GM12878 (cell line): ENCODE data around the gene NDEL1.

ENCODE experiments used
- BHLHE40 ChIP-seq, 2 experiments: fragments of 450-650 bp in 1 of 2; IDR thresholded peaks; 2 replicates each; pipeline ENCODE4 v1.6.1; 2011 to 2017; ENCODE audit warnings: low read depth in 2 of 2, borderline replicate concordance in 1 of 2, improper control_type of control experiment in 1 of 2, low read length in 1 of 2, mild to moderate bottlenecking in 1 of 2
- CBX5 ChIP-seq: sonication (generic); IDR thresholded peaks from 2 replicates; pipeline ENCODE4 v1.6.1; 2016; ENCODE audit warnings: low read depth, moderate library complexity, mild to moderate bottlenecking, inconsistent platforms
- CHD4 ChIP-seq: fragments of 200-600 bp; sonication (generic); IDR thresholded peaks from 2 replicates; pipeline ENCODE4 v1.6.1; 2016; ENCODE audit warnings: mild to moderate bottlenecking
- EZH2 ChIP-seq: IDR thresholded peaks from 2 replicates; pipeline ENCODE4 v1.6.1; 2012; ENCODE audit warnings: low read depth, mild to moderate bottlenecking, control low read depth, inconsistent platforms, low read length, borderline replicate concordance; ENCODE audit not compliant: control insufficient read depth
- NFIC ChIP-seq: IDR thresholded peaks from 2 replicates; pipeline ENCODE4 v1.6.1; 2012; ENCODE audit warnings: low read depth, mild to moderate bottlenecking, inconsistent platforms, low read length, moderate library complexity
- POLR2A ChIP-seq: IDR thresholded peaks from 2 replicates; pipeline ENCODE4 v1.6.1; 2011; ENCODE audit warnings: low read depth, mild to moderate bottlenecking, low read length
- SP1 ChIP-seq: IDR thresholded peaks from one replicate; pipeline ENCODE4 v1.6.1; 2011; ENCODE audit warnings: low read depth, low read length
- SRF ChIP-seq, 2 experiments: IDR thresholded peaks; 2 replicates each; pipeline ENCODE4 v1.6.1; 2011; ENCODE audit warnings: low read depth in 2 of 2, low read length in 2 of 2, mild to moderate bottlenecking in 1 of 2, moderate library complexity in 1 of 2
- ZNF622 ChIP-seq: fragments of 450-650 bp; IDR thresholded peaks from 2 replicates; pipeline ENCODE4 v1.6.1; 2017; ENCODE audit warnings: mild to moderate bottlenecking, inconsistent platforms
- TF ChIP-seq, protein P1 (sequence below): IDR thresholded peaks from 2 replicates; pipeline ENCODE4 v1.6.1; 2011; ENCODE audit warnings: low read depth, low read length, improper control_type of control experiment, borderline replicate concordance
- TF ChIP-seq, protein P2 (sequence below), 3 experiments: IDR thresholded peaks in 2 of 3; conservative IDR thresholded peaks in 1 of 3; 2 replicates each; pipeline ENCODE4 v1.5.1; 2011; ENCODE audit warnings: low read depth in 3 of 3, low read length in 3 of 3, mild to moderate bottlenecking in 3 of 3, control low read depth in 2 of 3, moderate library complexity in 2 of 3, inconsistent platforms in 1 of 3, mixed read lengths in 1 of 3; ENCODE audit not compliant: control insufficient read depth in 2 of 3, insufficient read depth in 1 of 3; ENCODE audit errors: extremely low read depth in 1 of 3
- TF ChIP-seq, protein P3 (sequence below): IDR thresholded peaks from 2 replicates; pipeline ENCODE4 v1.6.1; 2012; ENCODE audit warnings: mild to moderate bottlenecking, low read depth, low read length
- TF ChIP-seq, protein P4 (sequence below): IDR thresholded peaks from 2 replicates; pipeline ENCODE4 v1.6.1; 2011; ENCODE audit warnings: low read depth, mild to moderate bottlenecking, low read length, moderate library complexity, borderline replicate concordance; ENCODE audit errors: extremely low read depth

DNA sequence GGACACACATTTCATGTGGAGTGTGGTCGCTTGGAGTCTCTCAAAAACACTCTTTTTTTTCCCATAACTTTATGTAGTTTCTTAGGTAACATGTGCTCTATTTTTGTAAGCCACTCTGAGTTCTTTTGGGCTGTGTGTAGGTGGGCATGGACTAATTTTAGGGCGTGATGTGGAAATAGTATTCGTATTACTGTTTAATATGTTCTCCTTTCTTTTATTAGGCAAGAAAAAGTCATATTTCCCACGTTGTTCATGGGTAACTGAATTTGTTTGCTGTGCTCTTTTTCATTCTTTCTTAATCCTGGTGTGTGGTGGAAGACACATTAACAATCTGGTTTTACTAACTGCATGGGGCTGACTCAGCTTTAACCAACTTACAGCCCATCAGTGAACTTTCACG, 27.4 kb downstream of the NDEL1 start:
- TF ChIP-seq, protein P1, sequence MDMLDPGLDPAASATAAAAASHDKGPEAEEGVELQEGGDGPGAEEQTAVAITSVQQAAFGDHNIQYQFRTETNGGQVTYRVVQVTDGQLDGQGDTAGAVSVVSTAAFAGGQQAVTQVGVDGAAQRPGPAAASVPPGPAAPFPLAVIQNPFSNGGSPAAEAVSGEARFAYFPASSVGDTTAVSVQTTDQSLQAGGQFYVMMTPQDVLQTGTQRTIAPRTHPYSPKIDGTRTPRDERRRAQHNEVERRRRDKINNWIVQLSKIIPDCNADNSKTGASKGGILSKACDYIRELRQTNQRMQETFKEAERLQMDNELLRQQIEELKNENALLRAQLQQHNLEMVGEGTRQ: no peak
- TF ChIP-seq, protein P2, sequence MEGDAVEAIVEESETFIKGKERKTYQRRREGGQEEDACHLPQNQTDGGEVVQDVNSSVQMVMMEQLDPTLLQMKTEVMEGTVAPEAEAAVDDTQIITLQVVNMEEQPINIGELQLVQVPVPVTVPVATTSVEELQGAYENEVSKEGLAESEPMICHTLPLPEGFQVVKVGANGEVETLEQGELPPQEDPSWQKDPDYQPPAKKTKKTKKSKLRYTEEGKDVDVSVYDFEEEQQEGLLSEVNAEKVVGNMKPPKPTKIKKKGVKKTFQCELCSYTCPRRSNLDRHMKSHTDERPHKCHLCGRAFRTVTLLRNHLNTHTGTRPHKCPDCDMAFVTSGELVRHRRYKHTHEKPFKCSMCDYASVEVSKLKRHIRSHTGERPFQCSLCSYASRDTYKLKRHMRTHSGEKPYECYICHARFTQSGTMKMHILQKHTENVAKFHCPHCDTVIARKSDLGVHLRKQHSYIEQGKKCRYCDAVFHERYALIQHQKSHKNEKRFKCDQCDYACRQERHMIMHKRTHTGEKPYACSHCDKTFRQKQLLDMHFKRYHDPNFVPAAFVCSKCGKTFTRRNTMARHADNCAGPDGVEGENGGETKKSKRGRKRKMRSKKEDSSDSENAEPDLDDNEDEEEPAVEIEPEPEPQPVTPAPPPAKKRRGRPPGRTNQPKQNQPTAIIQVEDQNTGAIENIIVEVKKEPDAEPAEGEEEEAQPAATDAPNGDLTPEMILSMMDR (IDR thresholded peaks at IDR 0.05 in 2 of 3, conservative IDR thresholded peaks at IDR 0.05 in 1 of 3; ENCODE audit: control insufficient read depth in 2 of 3, extremely low read depth in 1 of 3, insufficient read depth in 1 of 3, low read depth in 3 of 3, low read length in 3 of 3): no peak
- TF ChIP-seq, protein P3, sequence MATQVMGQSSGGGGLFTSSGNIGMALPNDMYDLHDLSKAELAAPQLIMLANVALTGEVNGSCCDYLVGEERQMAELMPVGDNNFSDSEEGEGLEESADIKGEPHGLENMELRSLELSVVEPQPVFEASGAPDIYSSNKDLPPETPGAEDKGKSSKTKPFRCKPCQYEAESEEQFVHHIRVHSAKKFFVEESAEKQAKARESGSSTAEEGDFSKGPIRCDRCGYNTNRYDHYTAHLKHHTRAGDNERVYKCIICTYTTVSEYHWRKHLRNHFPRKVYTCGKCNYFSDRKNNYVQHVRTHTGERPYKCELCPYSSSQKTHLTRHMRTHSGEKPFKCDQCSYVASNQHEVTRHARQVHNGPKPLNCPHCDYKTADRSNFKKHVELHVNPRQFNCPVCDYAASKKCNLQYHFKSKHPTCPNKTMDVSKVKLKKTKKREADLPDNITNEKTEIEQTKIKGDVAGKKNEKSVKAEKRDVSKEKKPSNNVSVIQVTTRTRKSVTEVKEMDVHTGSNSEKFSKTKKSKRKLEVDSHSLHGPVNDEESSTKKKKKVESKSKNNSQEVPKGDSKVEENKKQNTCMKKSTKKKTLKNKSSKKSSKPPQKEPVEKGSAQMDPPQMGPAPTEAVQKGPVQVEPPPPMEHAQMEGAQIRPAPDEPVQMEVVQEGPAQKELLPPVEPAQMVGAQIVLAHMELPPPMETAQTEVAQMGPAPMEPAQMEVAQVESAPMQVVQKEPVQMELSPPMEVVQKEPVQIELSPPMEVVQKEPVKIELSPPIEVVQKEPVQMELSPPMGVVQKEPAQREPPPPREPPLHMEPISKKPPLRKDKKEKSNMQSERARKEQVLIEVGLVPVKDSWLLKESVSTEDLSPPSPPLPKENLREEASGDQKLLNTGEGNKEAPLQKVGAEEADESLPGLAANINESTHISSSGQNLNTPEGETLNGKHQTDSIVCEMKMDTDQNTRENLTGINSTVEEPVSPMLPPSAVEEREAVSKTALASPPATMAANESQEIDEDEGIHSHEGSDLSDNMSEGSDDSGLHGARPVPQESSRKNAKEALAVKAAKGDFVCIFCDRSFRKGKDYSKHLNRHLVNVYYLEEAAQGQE: no peak
- TF ChIP-seq CHD4 (no peak), BHLHE40 (IDR thresholded peaks at IDR 0.05; ENCODE audit: borderline replicate concordance in 1 of 2, low read depth in 2 of 2, low read length in 1 of 2) (no peak), SRF (IDR thresholded peaks at IDR 0.05; ENCODE audit: low read depth in 2 of 2, low read length in 2 of 2) (no peak), POLR2A (no peak), NFIC (no peak), ZNF622 (no peak), EZH2 (no peak), SP1 (no peak), CBX5 (no peak)
- TF ChIP-seq, protein P4, sequence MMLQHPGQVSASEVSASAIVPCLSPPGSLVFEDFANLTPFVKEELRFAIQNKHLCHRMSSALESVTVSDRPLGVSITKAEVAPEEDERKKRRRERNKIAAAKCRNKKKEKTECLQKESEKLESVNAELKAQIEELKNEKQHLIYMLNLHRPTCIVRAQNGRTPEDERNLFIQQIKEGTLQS: no peak
